GM18519 (cell line): Measurements from ENCODE around the gene DNAAF2.
A peak's percentile ranks its signal among the peaks of the same experiment; 100 is the strongest.
"Not testable (repeated sequence)": the region's sequence is repeated elsewhere in the genome, so short reads cannot be mapped to it uniquely, and the experiment has no call there.

Source experiments
- ATAC-seq: cut with Tn5 transposase; IDR thresholded peaks from one replicate; pipeline ENCODE4 v1.9.1; 2021; ENCODE audit warnings: mild to moderate bottlenecking, moderate library complexity; ENCODE audit not compliant: unreplicated experiment, low FRiP score

The DNAAF2 gene

DNA sequence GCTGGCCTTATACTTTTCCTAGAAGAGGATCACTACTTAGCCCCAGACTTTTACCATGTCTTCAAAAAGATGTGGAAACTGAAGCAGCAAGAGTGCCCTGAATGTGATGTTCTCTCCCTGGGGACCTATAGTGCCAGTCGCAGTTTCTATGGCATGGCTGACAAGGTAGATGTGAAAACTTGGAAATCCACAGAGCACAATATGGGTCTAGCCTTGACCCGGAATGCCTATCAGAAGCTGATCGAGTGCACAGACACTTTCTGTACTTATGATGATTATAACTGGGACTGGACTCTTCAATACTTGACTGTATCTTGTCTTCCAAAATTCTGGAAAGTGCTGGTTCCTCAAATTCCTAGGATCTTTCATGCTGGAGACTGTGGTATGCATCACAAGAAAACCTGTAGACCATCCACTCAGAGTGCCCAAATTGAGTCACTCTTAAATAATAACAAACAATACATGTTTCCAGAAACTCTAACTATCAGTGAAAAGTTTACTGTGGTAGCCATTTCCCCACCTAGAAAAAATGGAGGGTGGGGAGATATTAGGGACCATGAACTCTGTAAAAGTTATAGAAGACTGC lies 12.9 kb downstream of the DNAAF2 start:
- no peak for ATAC-seq

DNA sequence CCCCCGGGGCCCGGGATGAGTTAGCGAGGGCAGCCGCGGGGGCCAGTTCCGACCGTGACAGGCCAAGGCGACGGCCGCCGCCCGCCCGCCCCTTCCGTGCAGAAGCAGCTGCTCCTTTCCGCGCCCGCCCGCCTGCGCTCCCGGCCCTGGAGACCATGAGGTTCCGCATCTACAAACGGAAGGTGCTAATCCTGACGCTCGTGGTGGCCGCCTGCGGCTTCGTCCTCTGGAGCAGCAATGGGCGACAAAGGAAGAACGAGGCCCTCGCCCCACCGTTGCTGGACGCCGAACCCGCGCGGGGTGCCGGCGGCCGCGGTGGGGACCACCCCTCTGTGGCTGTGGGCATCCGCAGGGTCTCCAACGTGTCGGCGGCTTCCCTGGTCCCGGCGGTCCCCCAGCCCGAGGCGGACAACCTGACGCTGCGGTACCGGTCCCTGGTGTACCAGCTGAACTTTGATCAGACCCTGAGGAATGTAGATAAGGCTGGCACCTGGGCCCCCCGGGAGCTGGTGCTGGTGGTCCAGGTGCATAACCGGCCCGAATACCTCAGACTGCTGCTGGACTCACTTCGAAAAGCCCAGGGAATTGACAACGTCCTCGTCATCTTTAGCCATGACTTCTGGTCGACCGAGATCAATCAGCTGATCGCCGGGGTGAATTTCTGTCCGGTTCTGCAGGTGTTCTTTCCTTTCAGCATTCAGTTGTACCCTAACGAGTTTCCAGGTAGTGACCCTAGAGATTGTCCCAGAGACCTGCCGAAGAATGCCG lies 13.7 kb downstream of the DNAAF2 start:
- ATAC-seq, result no peak

DNA sequence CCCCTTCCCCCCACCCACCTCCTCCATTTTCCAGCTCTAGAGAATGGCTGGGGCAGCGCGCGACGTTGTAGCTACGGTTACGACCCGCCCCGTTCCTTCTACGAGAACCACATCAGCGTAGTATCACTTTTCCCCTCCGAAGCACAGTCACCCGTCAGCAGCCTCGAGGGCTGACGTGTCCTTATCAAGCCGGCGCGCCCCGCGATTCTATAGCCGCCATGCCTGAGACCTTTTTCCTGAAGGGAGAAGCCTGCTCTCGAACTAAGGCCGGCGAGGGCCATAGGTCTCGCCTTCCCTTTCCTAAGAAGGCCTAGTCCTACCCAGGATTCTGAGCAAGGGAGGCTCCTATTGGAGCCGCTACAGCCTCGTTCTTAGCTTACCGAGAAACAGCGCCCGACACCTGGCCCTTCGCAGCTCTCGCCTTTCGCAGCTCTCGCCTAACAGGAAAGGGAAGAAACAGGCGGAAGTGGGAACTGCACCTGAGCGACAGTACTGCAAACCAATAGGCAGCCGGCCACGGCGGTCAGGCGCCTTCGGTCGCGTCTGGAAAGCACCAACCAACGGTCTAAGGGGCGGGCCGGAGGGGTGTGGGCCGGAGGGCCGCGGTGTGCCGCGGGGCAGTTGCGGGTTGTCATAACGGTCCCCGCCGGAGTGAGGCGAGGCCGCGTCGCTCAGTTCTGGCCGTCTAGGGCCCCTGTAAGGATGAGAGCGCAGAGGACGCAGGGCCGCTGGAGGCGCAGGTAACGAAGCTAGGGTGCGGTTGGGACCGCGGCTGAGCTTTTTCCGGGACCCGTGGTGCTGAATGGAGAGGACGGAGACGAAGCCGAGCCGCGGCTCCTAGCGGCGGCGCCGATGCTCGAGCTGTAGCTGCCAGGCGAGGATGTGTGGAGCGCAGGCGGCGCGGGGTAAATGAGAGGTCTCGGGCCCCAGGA lies 14.6 kb downstream of the DNAAF2 start, which contains the start of the genes MGAT2 and RPL36AL:
TSS of gene MGAT2 (plus strand) at position 618 of the 932 bp plus-strand sequence. CDS start 470 bp downstream, outside the sequence.
TSS of gene RPL36AL (minus strand) at position 445 of the 932 bp plus-strand sequence. CDS start 1,522 bp downstream, outside the sequence.
- ATAC-seq, result peak; percentile 86

DNA sequence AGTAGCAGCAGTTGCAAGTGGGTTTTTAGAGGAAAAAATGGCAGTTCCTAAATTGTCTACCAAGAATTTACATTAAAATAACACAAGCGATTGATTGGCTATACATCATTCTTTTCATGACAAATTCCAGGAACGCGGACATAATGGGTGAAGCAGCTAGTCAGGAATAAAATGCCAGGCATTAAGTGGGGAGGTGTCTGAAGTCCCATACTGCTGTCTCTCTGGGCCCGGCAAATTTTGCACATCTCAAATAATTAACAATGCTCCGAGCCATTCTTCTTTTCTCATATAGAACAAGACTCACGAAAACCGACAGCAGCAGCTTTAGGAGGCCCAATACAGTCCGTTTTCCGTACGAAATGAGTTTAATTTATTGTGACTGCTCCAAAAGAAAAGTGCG lies 15.3 kb downstream of the DNAAF2 start:
- no peak for ATAC-seq

DNA sequence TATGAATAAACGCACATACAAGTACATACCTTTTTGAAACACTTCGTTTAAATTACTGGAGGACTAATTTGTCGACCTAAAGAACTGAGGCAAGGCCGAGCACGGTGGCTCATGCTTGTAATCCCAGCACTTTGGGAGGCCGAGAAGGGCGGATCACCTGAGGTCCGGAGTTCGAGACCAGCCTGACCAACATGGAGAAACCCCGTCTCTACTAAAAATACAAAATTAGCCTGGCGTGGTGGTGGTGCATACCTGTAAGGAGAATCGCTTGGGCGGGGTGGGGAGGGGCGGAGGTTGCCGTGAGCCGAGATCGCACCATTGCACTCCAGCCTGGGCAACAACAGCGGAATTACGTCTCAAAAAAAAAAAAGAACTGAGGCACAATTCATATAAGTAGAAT lies 15.8 kb downstream of the DNAAF2 start:
- ATAC-seq, result not testable (repeated sequence)

DNA sequence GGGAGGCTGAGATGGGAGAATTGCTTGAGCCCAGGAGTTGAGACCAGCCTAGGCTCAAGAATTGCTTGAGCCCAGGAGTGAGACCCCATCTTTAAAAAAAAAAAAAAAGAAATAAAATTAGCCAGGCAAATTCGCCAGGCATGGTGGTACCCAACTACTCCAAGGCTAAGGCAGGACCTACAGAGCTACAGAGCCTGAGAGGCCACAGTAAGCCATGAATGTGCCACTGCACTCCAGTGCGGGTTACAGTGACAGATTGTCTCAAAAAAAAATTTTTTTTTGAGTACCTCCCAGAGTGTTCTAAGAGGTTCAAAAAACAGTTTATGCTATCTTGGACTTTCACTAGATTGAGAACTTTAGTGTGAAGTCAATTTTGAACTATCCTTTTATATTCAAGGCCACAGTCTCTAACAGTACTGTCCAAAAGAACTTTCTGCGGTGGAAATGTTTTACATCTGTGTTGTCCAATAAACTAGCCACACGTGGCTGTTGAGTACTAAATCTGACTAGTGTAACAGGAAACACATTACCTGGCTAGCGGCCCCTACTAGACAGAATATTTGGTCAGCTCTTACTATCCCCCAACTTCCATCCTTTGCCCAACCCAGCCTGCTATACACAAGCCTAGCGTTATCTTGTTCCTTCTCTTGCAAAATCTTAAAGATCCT lies 17.1 kb downstream of the DNAAF2 start:
- ATAC-seq, result no peak

DNA sequence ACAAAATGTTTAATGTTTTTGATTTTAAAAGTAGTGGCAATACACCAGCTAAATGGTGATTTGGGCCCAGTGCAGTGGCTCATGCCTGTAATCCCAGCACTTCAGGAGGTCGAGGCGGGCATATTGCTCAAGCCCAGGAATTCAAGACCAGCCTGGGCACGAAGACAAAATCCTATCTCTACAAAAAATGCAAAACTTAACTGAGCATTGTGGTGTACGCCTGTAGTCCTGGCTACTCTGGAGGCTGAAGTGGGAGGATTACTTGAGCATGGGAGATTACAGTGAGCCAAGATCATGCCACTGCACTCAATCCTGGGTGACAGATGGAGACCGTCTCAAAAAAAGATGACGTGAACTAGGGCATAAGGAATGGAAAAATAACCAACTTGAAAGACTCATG lies 19.3 kb downstream of the DNAAF2 start:
- no peak for ATAC-seq

DNA sequence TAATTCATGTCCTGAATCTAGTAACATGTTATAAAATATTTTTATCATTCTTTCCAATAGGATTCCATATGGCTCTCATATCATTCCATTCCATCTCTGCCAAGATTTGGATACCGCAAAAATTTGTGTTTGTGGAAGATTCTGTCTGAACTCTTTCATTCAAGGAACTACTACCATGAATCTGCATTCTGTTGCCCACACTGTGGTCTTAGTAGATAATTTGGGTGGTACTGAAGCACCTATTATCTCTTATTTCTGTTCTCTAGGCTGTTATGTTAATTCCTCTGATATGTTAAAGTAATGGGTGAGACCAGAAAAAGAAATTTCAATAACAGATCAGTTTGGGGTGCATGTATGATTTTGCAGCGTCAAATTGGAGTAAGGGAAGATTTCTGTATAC lies 20.8 kb downstream of the DNAAF2 start:
- no peak for ATAC-seq

DNA sequence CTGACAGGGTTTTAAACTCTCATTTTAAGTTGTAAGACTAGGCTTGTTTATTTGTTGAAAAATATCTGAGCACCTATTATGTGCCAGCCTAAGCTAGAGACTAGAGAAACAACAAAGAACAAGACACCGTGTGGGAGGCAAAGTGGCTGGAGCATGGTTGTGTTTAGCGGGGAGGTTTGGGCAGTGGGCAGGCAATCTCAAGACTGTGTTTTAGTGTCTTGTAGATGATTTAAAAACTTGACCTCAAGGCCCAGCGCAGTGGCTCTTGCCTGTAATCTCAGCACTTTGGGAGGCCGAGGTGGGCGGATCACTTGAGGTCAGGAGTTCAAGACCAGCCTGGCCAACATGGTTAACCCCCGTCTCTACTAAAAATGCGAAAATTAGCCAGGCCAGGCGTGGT lies 22.4 kb downstream of the DNAAF2 start:
- no peak for ATAC-seq

DNA sequence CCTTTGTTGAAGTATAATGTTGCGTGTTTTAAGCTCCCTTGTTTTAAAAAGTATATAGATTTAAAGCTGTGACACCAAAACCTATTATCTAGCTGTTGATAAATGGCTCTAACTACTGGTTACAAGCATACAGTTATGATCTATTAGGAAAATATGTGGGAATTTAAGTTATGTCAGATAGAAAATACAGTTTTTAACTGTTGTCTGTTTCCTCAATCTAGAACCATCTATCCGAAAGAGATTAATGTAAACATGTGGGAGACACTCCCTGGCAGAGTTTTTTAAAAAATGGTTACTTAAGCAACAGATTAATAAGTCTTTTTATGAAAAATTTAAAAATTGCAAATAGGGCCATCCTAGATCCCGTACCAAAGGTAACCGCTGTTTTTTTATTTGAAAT lies 22.8 kb downstream of the DNAAF2 start:
- ATAC-seq, result no peak

DNA sequence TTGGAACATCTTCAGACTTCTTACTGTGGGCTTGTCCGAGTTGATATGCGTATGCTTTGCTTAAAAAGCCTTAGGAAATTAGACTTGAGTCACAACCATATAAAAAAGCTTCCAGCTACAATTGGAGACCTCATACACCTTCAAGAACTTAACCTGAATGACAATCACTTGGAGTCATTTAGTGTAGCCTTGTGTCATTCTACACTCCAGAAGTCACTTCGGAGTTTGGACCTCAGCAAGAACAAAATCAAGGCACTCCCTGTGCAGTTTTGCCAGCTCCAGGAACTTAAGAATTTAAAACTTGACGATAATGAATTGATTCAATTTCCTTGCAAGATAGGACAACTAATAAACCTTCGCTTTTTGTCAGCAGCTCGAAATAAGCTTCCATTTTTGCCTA lies 27.5 kb downstream of the DNAAF2 start:
- ATAC-seq, result no peak

DNA sequence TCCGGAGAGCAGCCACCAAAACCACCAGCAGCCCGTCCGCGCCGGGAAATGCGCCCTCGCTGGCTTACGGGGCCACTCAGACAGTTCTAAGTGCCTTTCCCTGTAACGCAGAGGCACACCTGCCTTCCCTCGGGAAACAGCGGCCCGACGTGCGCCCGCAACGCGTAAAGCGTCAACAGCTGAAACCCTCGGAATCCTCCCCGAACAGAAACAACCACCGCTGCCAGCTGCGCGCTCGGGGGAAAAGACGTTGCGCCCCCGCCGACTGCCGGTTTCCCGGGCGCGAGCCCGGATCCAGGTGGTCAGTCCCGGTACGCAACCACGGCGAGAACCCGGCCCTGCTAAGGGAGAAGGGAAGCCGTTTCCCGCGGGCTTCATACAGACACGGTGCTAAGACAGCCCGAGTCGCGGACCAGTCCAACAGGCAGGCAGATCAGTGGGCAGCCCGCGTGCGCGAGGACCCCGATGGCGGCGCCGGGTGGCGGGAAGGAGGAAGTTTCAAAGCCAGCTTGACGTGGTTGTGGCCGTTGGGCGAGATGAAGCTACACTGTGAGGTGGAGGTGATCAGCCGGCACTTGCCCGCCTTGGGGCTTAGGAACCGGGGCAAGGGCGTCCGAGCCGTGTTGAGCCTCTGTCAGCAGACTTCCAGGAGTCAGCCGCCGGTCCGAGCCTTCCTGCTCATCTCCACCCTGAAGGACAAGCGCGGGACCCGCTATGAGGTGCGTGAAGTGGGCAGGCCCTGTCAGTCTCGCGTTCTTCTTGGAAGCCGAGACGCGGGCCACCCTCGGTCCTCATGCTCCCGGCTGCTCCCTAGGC lies 36.4 kb downstream of the DNAAF2 start, which contains the start of gene LRR1:
TSS of gene LRR1 (plus strand) at position 456 of the 816 bp plus-strand sequence. CDS start at position 537, 81 bp downstream.
- ATAC-seq, result no peak

DNA sequence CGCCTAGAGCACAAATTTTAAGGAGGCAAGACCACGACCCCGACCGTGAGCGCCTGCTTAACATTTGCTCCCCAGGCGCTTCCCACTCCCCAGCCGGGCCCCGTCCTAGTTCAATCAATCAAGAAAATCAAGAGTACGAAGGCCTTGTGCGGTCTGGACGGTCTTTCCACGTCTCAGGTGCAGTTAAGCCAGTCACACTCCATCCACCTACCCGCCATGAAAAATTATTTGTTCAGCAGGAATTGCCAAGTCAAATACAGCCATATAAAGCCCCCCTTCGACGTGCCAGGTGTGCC lies 36.9 kb downstream of the DNAAF2 start:
- ATAC-seq, result no peak

DNA sequence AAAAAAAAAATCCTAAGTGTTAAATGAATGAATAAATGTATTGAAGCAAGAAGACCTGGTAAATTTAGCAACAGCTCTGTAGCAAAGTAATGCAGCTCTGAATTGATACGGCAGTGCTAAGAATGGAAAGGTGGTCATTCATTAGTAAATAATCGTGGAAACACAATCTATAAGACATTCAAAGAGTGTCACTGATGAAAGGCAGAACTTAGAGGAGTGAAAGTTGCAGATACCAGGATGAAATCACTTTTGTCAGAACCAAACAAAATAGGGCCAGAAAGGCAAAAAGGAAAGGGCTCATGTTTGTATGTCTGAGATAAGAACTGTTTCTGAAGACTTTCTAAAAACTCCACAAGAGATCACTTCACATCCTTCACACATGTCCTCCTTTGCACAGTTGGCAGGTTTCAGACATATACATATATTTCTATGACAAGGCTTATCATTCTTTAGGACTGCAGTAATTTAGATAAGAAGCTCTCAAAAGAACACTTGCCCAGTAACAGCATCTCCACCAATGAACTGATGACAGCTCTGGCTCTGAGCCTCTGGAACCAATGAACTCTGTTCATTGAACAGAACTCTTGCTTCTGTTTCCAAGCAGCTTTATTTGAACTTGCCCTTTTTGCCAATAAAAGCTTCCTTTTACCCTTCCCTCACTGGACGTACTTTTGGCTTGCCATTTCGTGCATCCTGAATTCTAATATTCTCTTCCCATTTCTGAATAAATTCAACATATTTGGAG lies 40.5 kb downstream of the DNAAF2 start:
- ATAC-seq, result peak; percentile 30

DNA sequence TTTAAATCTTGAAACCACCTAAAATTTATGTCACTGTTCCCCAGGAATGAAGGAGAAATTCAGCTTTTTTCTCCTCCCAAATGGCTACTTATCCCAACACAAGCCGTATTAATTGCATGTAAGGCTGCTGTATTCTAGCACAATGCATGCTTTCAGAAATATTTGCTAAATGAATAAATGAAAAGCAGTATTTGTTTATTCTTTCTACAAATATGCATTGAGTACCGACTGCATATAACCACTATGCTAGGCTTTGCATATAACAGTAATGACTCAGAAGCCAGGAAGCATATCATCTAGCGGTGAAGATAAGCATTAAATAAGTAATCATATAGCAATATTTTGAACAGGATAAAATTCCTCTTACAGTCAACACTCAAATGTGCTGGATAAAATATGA lies 42.0 kb downstream of the DNAAF2 start:
- no peak for ATAC-seq

DNA sequence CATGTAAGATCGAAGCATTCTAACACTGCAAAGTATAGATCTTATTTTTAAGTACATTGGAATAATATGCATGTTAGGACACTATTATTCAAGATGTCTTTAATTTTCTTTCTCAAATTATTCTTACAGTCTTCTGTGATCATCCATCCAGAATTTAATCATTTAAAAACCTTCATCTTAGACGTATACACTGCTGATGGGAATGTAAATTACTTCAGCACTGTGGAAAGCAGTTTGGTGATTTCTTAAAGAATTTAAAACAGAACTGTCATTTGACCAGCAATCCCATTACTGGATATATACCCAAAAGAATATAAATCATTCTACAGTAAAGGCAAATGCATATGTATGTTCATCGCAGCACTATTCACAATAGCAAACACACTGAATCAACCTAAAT lies 45.7 kb downstream of the DNAAF2 start:
- no peak for ATAC-seq

DNA sequence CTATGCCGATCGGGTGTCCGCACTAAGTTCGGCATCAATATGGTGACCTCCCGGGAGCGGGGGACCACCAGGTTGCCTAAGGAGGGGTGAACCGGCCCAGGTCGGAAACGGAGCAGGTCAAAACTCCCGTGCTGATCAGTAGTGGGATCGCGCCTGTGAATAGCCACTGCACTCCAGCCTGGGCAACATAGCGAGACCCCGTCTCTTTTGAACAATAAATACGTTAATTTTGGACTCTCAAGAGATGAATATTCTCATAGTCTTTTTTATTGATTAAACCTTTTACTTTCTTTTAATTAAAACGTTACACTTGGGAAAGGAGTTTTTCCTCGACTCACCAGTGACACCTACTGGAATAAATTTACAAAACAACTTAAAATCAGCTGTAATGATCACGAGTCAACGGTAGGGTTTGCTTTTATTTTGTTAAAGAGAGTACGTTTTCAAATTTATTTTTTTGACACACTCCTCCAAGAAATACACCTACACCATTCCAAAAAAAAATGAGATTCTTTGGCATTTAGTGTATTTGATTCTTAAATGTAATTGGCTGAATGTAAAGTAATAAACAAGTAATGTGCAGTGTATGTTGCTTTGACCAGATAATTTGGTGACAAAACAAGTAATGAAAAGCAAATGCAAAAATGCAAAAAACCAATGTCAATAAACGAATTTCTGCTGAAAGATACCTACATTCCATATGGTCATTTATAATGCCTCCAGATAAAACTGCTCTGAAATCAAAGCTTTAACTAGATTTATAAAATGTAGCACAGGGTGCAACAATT lies 48.2 kb downstream of the DNAAF2 start:
- peak; percentile 26 for ATAC-seq
